Pons (tissue), 1 donor: ENCODE data around the gene RPS19.

Source experiments
- DNase-seq: peaks from one replicate; pipeline ENCODE4 v3.0.0-alpha.2; 2016; ENCODE audit warnings: low spot score

Gene RPS19

GRCh38 chr19:41859618-41860418 lies at the start of gene RPS19:
RPS19 (plus strand) TSS chr19:41860255; CDS start chr19:41860775, 520 bp downstream.
- DNase-seq: peak; percentile 100

GRCh38 chr19:41810301-41810700 lies 49.8 kb upstream of the RPS19 start:
- DNase-seq: no peak

DNA sequence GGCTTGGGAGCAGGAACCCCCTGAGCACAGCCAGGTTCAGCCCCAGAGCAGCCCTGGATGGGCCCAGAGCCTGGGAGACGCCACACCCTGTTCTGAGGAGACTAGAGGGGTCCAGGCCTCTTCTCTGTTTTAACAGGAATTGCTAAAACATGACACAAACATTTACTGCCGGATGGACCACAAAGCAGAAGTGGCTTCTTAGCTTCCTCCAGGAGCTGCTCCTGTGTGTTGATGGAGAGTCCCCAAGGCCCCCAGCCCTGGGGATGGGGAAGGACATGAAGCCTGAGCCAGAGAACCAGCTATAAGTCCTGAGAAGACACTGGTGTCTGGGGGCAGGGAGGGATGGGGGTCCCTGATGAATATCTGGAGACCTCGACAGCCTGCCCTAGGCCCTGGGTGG lies 49.0 kb upstream of the RPS19 start:
- peak; percentile 54 for DNase-seq

GRCh38 chr19:41811981-41812380 lies 48.1 kb upstream of the RPS19 start:
- no peak for DNase-seq

DNA sequence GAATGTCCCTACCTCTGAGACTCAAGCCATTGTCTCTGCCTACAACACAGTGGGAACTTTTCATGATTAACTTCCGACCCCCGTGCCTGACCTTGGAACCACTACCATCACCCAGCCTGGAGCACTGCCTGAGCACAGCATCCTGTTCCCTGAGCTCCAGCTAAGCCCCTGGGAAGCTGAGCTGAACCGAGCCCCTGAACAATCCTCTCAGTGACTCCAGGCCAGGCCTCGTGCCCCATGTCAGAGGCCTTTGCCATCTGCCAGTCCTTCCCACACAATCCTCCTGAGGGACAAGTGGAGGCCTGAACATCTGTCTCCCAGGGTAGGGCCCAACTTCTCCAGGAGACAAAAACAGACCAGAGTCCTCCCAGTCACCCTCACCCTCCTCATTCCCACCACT lies 46.1 kb upstream of the RPS19 start:
- DNase-seq: no peak

DNA sequence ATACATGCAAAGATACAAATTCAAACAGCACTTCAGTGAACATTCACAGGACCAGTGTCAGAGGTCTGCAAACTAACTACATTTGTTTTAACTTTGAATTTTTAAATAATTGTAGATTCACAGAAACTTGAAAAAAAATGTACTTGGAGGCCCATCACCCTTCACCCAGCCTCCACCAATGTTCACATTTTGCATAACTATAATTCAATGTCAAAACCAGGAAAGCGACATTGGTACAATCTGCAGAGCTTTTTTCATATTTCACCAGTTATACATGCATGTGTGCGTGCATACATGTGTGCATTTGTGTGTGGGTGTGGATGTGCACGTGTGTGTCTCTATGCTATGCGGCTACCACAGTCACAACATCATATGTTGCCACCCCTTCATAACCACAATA lies 44.8 kb upstream of the RPS19 start:
- DNase-seq: no peak

DNA sequence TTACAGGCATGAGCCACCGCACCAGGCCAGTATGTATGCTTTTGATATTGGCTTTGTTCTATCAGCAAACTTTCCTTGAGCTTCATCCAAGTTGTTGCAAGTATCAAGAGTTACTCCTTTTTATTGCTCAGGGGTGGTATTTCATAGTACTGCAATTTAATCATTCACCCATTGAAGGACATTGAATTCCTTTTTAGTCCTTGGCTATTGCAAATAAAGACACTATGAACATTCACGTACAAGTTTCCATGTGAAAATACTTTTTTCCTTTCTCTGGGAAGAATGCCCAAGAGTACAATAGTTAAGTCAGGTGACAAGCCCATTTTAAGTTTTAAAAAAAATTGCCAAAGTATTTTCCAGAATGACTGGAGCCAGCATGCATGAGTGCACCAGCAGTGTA lies 43.3 kb upstream of the RPS19 start:
- no peak for DNase-seq

DNA sequence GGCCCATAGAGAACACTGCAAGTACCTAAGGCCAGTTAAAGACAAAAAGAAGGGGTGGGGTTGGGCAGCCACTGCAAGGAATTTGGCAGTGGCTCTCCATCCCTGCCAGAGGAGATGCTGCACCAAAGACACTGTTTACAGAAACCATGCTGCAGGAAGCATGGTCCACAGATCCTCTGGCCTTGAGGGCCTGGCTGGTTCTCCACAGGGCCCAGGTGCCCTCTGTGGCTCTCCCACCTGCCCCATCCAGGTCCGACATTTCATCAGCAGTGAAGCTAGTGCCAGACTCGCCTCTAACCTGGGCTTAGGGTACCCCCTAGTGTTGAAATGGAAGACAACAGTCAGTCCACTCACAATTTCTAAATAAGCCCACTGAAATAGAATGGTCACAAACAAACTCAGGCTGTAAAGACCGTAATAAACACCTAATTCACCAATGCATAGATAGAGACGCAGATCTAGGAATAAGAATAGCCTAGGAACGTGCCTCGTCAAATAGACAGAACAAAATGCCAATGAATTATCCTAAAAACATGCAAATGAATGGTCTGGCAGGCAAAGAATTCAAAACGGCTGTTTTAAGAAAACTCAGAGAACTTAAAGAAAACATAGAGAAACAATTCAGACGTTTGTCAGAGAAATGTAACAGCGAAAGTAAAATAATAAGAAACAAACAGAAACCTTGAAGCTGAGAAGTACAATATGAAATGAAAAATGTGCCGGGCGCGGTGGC lies 38.9 kb upstream of the RPS19 start:
- DNase-seq: peak; percentile 40

- no peak for DNase-seq
Observed at GRCh38 chr19:41837981-41838708, 21.9 kb upstream of the RPS19 start.

DNA sequence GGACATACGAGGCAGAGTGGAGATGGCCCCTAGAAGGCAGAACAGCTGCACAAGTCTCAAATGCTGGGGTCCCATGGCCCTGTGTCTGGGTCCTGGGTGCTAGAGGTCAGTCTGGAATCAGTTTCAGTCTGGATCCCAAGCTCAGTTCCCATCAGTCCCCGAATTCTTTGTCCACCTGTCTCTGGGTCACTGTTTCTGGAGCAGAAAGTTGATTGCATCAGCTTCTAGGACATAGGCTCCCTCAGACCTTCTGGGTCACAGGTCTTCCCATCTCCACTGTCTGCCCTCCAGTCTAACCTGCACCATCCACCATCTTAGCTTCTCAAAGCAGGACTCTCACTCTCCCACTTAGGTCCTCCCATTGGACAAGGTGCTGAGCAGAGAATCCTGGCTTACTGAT lies 20.8 kb upstream of the RPS19 start:
- DNase-seq: no peak

DNA sequence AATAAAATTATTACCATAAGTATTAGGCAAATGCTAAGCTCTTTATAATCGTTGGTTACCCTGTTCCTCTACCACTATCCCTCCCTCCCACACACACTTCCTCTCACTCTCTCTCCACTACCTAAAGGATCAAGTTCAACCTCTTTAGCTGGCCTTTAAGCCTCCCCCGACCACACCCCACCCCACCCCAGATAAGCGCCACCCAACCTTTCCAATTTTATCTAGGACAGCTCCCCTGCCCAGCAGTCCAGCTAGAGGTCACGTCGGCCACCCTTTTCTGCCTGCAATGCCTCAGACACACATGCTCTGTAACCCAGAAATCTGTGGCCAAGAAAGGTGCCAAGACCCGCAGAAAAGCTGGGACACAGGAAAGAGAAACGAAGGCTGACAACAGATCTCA lies 16.7 kb upstream of the RPS19 start:
- no peak for DNase-seq

DNA sequence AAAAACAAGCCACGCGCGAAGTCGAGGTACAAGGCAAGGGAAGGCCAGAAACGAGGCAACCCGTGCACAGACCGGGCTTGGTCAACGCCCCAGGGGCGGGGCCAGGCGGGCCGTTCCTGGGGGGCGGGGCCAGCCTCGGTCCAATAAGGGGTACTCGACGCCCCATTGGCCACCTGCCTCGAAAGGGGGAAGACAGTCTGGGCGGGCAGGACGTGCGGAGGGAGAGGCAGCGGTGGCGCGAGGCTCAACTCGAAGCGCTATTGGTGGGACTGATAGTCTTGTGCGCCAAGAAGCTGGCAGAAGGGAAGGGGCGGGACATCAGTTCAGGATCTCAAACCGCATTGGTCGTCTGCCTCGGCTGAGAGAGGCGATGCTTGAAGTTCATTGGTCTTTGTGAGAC lies 15.5 kb upstream of the RPS19 start, which contains the start of gene LYPD4:
LYPD4 (minus strand) TSS at position 83 of the 400 bp plus-strand sequence. CDS start 5,398 bp downstream, outside the sequence.
- DNase-seq: no peak

GRCh38 chr19:41845001-41845050 lies 15.2 kb upstream of the RPS19 start, which contains the start of gene DMRTC2:
DMRTC2 (plus strand) TSS chr19:41845042; CDS start chr19:41847429, 2,387 bp downstream.
- no peak for DNase-seq

DNA sequence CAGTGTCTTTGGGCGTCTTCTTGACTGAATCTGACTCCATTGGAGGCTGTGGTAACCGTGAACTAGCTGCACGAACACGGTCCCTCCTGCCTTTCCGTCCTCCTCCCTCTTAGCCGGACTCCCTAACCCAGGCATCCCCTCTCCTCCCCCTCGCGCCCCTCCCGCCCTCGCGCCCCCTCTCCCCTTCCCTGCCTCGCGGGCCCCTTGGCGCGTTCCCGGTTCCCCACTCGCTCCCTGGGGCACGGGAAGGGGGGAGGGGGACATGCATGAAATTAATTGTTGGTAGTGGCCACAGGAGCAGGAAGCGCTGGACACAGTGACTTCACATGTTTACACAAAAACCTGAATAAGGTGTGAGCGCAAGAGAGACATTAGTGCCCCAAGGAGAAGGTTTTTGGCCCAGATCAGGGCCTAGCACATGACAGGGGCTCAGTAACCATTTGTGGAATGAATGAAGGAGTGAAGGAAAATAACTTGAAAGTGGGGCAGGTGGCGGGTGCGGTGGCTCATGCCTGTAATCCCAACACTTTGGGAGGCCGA lies 14.9 kb upstream of the RPS19 start:
- no peak for DNase-seq

GRCh38 chr19:41847351-41848105 lies 12.5 kb upstream of the RPS19 start:
- no peak for DNase-seq

GRCh38 chr19:41848666-41849065 lies 11.4 kb upstream of the RPS19 start:
- no peak for DNase-seq

- no peak for DNase-seq
Observed at GRCh38 chr19:41849067-41849466, 11.0 kb upstream of the RPS19 start.

- no peak for DNase-seq
Observed at GRCh38 chr19:41850381-41850780, 9.7 kb upstream of the RPS19 start.

- no peak for DNase-seq
Observed at GRCh38 chr19:41851456-41851855, 8.6 kb upstream of the RPS19 start.

DNA sequence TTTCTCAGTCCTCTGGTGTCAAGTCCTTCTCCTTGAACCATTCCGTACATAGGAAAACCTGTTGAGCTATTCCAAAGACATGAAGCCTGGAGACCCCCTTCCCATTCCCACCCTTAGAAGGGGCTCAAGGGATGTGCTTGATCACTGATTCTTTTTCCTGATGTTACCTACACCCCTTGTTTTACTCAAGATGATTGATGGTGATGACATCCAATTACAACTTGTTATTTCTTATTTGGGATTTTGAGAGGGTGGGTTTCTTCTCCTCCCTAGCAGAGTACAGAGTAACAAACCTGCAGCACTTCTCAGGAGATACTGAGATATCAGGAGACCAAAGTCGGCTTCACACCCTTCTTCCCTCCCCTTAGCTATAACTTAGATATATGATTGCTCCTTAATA lies 6.7 kb upstream of the RPS19 start:
- no peak for DNase-seq

GRCh38 chr19:41853768-41854167 lies 6.3 kb upstream of the RPS19 start:
- no peak for DNase-seq

GRCh38 chr19:41859213-41859617 lies 840 bp upstream of the RPS19 start:
- DNase-seq: no peak
